IMR-90 (cell line): ENCODE results near the gene AHCYL1. TPM values are rescaled to one million over a fixed set of nuclear protein-coding genes. Genes with fewer than 3 reads are reported as not detected.

Source experiments
- ATAC-seq: fragments of 200-7000 bp; cut with Tn5 transposase; 2 replicates; pipeline ENCODE4 v1.9.1; 2020; ENCODE audit warnings: low read depth, mild to moderate bottlenecking, moderate library complexity
- BruUV-seq: library from RNA; stranded (reverse); fragments of 400-500 nt; replicated peaks from 2 replicates; lab custom pipeline; 2021; lab: Mats Ljungman, UMichigan
- CTCF ChIA-PET: fragments of 300-600 bp; formaldehyde crosslinking; extraction: SDS; loops from one replicate; lab custom pipeline; 2021; ENCODE audit warnings: antibody characterized with exemption; lab: Yijun Ruan, JAX
- POLR2A ChIA-PET: fragments of 300-600 bp; sonication (Branson Sonifier 250); formaldehyde crosslinking; loops from one replicate; lab custom pipeline; 2022; ENCODE audit warnings: antibody characterized with exemption; ENCODE audit not compliant: unreplicated experiment; lab: Charles Lee
- DNase-seq: peaks from one replicate; pipeline ENCODE4 v3.0.0; 2013
- H2AFZ ChIP-seq: replicated peaks from 2 replicates; pipeline ENCODE3; 2013; ENCODE audit warnings: low read length, mild to moderate bottlenecking; ENCODE audit not compliant: poor library complexity
- H2AK5ac ChIP-seq: 2 replicates; pipeline ENCODE4 v1.6.1; 2013; ENCODE audit warnings: low read depth, low read length, inconsistent platforms
- H2AK9ac ChIP-seq: replicated peaks from 2 replicates; pipeline ENCODE3; 2013; ENCODE audit warnings: mild to moderate bottlenecking, low read depth, low read length, moderate library complexity; ENCODE audit not compliant: poor library complexity
- H2BK120ac ChIP-seq: 2 replicates; pipeline ENCODE4 v1.6.1; 2013; ENCODE audit warnings: low read depth, low read length, inconsistent platforms
- H2BK15ac ChIP-seq: 3 replicates; pipeline ENCODE4 v1.6.1; 2013; ENCODE audit warnings: low read depth, low read length, inconsistent platforms
- H2BK20ac ChIP-seq: 2 replicates; pipeline ENCODE4 v1.6.1; 2013; ENCODE audit warnings: low read depth, mild to moderate bottlenecking, inconsistent platforms, low read length, moderate library complexity
- H2BK5ac ChIP-seq: 2 replicates; pipeline ENCODE4 v1.6.1; 2013; ENCODE audit warnings: mild to moderate bottlenecking, low read depth, low read length, inconsistent platforms; ENCODE audit not compliant: poor library complexity, severe bottlenecking
- H3K14ac ChIP-seq: replicated peaks from 2 replicates; pipeline ENCODE4 v1.6.1; 2013; ENCODE audit warnings: low read depth, low read length, inconsistent platforms
- H3K18ac ChIP-seq: 2 replicates; pipeline ENCODE4 v1.6.1; 2013; ENCODE audit warnings: low read depth, low read length, control low read depth
- H3K23ac ChIP-seq: 2 replicates; pipeline ENCODE4 v1.6.1; 2013; ENCODE audit warnings: low read depth, low read length, inconsistent platforms
- H3K27ac ChIP-seq: 2 replicates; pipeline ENCODE4 v1.5.1; 2013; ENCODE audit warnings: mild to moderate bottlenecking, control low read depth, low read length; ENCODE audit not compliant: insufficient read depth
- H3K27me3 ChIP-seq: 2 replicates; pipeline ENCODE4 v1.6.1; 2013; ENCODE audit warnings: low read length; ENCODE audit not compliant: control insufficient read depth, insufficient read depth
- H3K36me3 ChIP-seq: 2 replicates; pipeline ENCODE4 v1.6.1; 2013; ENCODE audit warnings: low read length, mixed read lengths; ENCODE audit not compliant: control insufficient read depth, insufficient read depth
- H3K4ac ChIP-seq: 2 replicates; pipeline ENCODE4 v1.6.1; 2013; ENCODE audit warnings: low read depth, low read length, inconsistent platforms
- H3K4me1 ChIP-seq: 2 replicates; pipeline ENCODE4 v1.6.1; 2013; ENCODE audit warnings: low read length, mixed read lengths; ENCODE audit not compliant: control insufficient read depth, insufficient read depth
- H3K4me2 ChIP-seq: 2 replicates; pipeline ENCODE4 v1.6.1; 2013; ENCODE audit warnings: low read depth, mild to moderate bottlenecking, control low read depth, low read length, moderate library complexity
- H3K4me3 ChIP-seq: 2 replicates; pipeline ENCODE4 v1.5.1; 2013; ENCODE audit warnings: low read depth, mild to moderate bottlenecking, control low read depth, low read length, moderate library complexity; ENCODE audit not compliant: insufficient read depth
- H3K56ac ChIP-seq: 2 replicates; pipeline ENCODE4 v1.6.1; 2013; ENCODE audit warnings: low read length, inconsistent platforms; ENCODE audit not compliant: insufficient read depth; ENCODE audit errors: extremely low read depth
- H3K79me1 ChIP-seq, 2 experiments: 2 replicates each; pipeline ENCODE4 v1.6.1; 2013; ENCODE audit warnings: low read length in 2 of 2, inconsistent platforms in 1 of 2, low read depth in 1 of 2
- H3K9ac ChIP-seq: 2 replicates; pipeline ENCODE4 v1.6.1; 2013; ENCODE audit warnings: low read depth, low read length, control low read depth
- H3K9me1 ChIP-seq: 2 replicates; pipeline ENCODE4 v1.6.1; 2013; ENCODE audit warnings: low read length, inconsistent platforms; ENCODE audit not compliant: insufficient read depth
- H3K9me3 ChIP-seq: 2 replicates; pipeline ENCODE4 v1.6.1; 2013; ENCODE audit warnings: low read length; ENCODE audit not compliant: control insufficient read depth, insufficient read depth
- H4K20me1 ChIP-seq: 2 replicates; pipeline ENCODE4 v1.6.1; 2013; ENCODE audit warnings: low read length, inconsistent platforms; ENCODE audit not compliant: insufficient read depth
- H4K5ac ChIP-seq: 2 replicates; pipeline ENCODE4 v1.6.1; 2013; ENCODE audit warnings: mild to moderate bottlenecking, low read depth, low read length, control low read depth
- H4K8ac ChIP-seq, 2 experiments: 2 replicates each; pipeline ENCODE4 v1.6.1; 2013; ENCODE audit warnings: low read depth in 2 of 2, low read length in 2 of 2, control low read depth in 1 of 2, inconsistent platforms in 1 of 2
- H4K91ac ChIP-seq: 2 replicates; pipeline ENCODE4 v1.6.1; 2013; ENCODE audit warnings: low read depth, low read length, inconsistent platforms; ENCODE audit not compliant: insufficient read depth
- BHLHE40 ChIP-seq: fragments of 150-350 bp; IDR thresholded peaks from 2 replicates; pipeline ENCODE4 v1.6.1; 2016; ENCODE audit warnings: mild to moderate bottlenecking, low read depth, low read length
- CEBPB ChIP-seq: IDR thresholded peaks from 2 replicates; pipeline ENCODE4 v1.6.1; 2012; ENCODE audit warnings: low read depth, low read length, improper control_type of control experiment
- ELK1 ChIP-seq: fragments of 150-350 bp; IDR thresholded peaks from 2 replicates; pipeline ENCODE4 v1.6.1; 2016; ENCODE audit warnings: low read depth, mild to moderate bottlenecking, low read length, moderate library complexity, borderline replicate concordance
- MAZ ChIP-seq: IDR thresholded peaks from 2 replicates; pipeline ENCODE4 v1.6.1; 2012; ENCODE audit warnings: low read depth, mild to moderate bottlenecking, low read length, improper control_type of control experiment, moderate library complexity, borderline replicate concordance
- MXI1 ChIP-seq: IDR thresholded peaks from 2 replicates; pipeline ENCODE4 v1.6.1; 2012; ENCODE audit warnings: low read depth, mild to moderate bottlenecking, low read length, moderate library complexity, borderline replicate concordance
- NFE2L2 ChIP-seq: fragments of 150-350 bp; IDR thresholded peaks from 2 replicates; pipeline ENCODE4 v1.6.1; 2016; ENCODE audit warnings: low read depth, mild to moderate bottlenecking, low read length
- RAD21 ChIP-seq: IDR thresholded peaks from 2 replicates; pipeline ENCODE4 v1.6.1; 2012; ENCODE audit warnings: low read length, improper control_type of control experiment
- RCOR1 ChIP-seq: IDR thresholded peaks from 2 replicates; pipeline ENCODE4 v1.6.1; 2012; ENCODE audit warnings: mild to moderate bottlenecking, low read length, improper control_type of control experiment; ENCODE audit not compliant: insufficient replicate concordance
- RFX5 ChIP-seq: IDR thresholded peaks from 2 replicates; pipeline ENCODE4 v1.8.0; 2012; ENCODE audit warnings: low read depth, mild to moderate bottlenecking, low read length, moderate library complexity
- USF2 ChIP-seq: fragments of 150-350 bp; IDR thresholded peaks from 2 replicates; pipeline ENCODE4 v1.6.1; 2017; ENCODE audit warnings: mild to moderate bottlenecking, antibody characterized with exemption, low read length, low read depth
- WGBS, 2 experiments: methylation state at CpG; one replicate each; pipeline versions ENCODE4 v1.1.5 to v1.1.7; 2013; ENCODE audit warnings: missing lambda C conversion rate in 2 of 2; ENCODE audit not compliant: insufficient read length in 1 of 2; ENCODE audit errors: extremely low coverage in 2 of 2; 5-methylcytosine and 5-hydroxymethylcytosine counted together
- dilution Hi-C: fragments of 300-500 bp; cut with HindIII; formaldehyde crosslinking; loops from one replicate; pipeline ENCODE4 v1.14.3; 2018; ENCODE audit warnings: low sequenced_read_pairs; ENCODE audit not compliant: unreplicated experiment
- in situ Hi-C: fragments of 300-500 bp; cut with MboI; formaldehyde crosslinking; loops from 3 replicates; pipeline ENCODE4 v1.14.3; 2019; ENCODE audit warnings: low sequenced_read_pairs, inconsistent platforms, mixed read lengths
- intact Hi-C: fragments of 100-400 bp; cut with micrococcal nuclease; formaldehyde crosslinking; loops from 2 replicates; pipeline ENCODE4 v1.10.0; 2022
- polyA plus RNA-seq, 3 experiments: library from polyadenylated mRNA; depleted of rRNA; stranded (reverse); fragments of >200 nt; gene quantifications; 2 replicates each; pipeline ENCODE4 v1.2.3, GENCODE V29; 2012; ENCODE audit warnings: low replicate concordance in 1 of 3
- total RNA-seq: library from RNA; depleted of rRNA; stranded (reverse); fragments of >200 nt; gene quantifications from 2 replicates; pipeline ENCODE4 v1.2.3, GENCODE V29; 2012

Gene AHCYL1
- total and polyA plus RNA-seq, 2 of the 4 experiments (the other 2 are of a cell fraction), result 75.1 to 76.0 TPM

GRCh38 chr1:109995536-109995935 lies 11.0 kb downstream of the AHCYL1 start:
- Histone ChIP-seq H3K4me3 (no peak overlapping the region), H3K9me1 (peaks cover 21% of the 10 kb centered on the region), H3K27ac (no peak overlapping the region), H4K8ac (no peak overlapping the region), H3K4me1 (peaks cover 6% of the 10 kb centered on the region), H2BK15ac (no peak overlapping the region), H3K23ac (no peak overlapping the region), H3K36me3 (peaks cover 8% of the 10 kb centered on the region), H2AK9ac (no peak overlapping the region), H3K4me2 (no peak overlapping the region), H4K5ac (no peak overlapping the region), H3K14ac (no peak overlapping the region), H4K91ac (no peak overlapping the region), H2BK5ac (no peak overlapping the region), H3K18ac (no peak overlapping the region), H3K4ac (no peak overlapping the region), H2BK20ac (no peak overlapping the region), H4K20me1 (peaks cover 54% of the 10 kb centered on the region), H3K27me3 (no peaks in the 10 kb centered on the region), H3K56ac (no peak overlapping the region), H2AFZ (no peak overlapping the region), H2BK120ac (no peak overlapping the region), H3K9me3 (no peaks in the 10 kb centered on the region), H3K9ac (no peak overlapping the region), H3K79me1 (peaks cover 44 to 88% of the 10 kb centered on the region in 2 experiments), H2AK5ac (no peak overlapping the region)
- TF ChIP-seq MAZ (no peak), RFX5 (no peak), RCOR1 (no peak), USF2 (no peak), MXI1 (no peak), ELK1 (no peak), BHLHE40 (no peak), RAD21 (no peak), NFE2L2 (no peak), CEBPB (no peak)
- in situ Hi-C loops (no loop called here), dilution Hi-C loops (no loop called here), intact Hi-C loops (no loop called here)
- ATAC-seq (no peak), DNase-seq (no peak)
- CTCF ChIA-PET, result interaction anchor here (2.4 kb wide), 1 partner anchor 11 kb away, joined by 10 read pairs; the partner anchor contains the start of gene AHCYL1
- 100% methylated on average over 1 of the region's 2 CpGs; no CpG with 5 or more reads in 1 of the 2 experiments for WGBS, 2 experiments
- BruUV-seq, result no TSS peak
- POLR2A ChIA-PET, result no interaction called here
